GM18498 (cell line): Measurements from ENCODE around the gene RSF1.
"Not testable (repeated sequence)": the region's sequence is repeated elsewhere in the genome, so short reads cannot be mapped to it uniquely, and the experiment has no call there.

Source experiments
- ATAC-seq: cut with Tn5 transposase; IDR thresholded peaks from one replicate; pipeline ENCODE4 v1.9.1; 2021; ENCODE audit warnings: mild to moderate bottlenecking, moderate library complexity; ENCODE audit not compliant: unreplicated experiment

The RSF1 gene, protein sequence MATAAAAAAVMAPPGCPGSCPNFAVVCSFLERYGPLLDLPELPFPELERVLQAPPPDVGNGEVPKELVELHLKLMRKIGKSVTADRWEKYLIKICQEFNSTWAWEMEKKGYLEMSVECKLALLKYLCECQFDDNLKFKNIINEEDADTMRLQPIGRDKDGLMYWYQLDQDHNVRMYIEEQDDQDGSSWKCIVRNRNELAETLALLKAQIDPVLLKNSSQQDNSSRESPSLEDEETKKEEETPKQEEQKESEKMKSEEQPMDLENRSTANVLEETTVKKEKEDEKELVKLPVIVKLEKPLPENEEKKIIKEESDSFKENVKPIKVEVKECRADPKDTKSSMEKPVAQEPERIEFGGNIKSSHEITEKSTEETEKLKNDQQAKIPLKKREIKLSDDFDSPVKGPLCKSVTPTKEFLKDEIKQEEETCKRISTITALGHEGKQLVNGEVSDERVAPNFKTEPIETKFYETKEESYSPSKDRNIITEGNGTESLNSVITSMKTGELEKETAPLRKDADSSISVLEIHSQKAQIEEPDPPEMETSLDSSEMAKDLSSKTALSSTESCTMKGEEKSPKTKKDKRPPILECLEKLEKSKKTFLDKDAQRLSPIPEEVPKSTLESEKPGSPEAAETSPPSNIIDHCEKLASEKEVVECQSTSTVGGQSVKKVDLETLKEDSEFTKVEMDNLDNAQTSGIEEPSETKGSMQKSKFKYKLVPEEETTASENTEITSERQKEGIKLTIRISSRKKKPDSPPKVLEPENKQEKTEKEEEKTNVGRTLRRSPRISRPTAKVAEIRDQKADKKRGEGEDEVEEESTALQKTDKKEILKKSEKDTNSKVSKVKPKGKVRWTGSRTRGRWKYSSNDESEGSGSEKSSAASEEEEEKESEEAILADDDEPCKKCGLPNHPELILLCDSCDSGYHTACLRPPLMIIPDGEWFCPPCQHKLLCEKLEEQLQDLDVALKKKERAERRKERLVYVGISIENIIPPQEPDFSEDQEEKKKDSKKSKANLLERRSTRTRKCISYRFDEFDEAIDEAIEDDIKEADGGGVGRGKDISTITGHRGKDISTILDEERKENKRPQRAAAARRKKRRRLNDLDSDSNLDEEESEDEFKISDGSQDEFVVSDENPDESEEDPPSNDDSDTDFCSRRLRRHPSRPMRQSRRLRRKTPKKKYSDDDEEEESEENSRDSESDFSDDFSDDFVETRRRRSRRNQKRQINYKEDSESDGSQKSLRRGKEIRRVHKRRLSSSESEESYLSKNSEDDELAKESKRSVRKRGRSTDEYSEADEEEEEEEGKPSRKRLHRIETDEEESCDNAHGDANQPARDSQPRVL (N-terminal part only)

DNA sequence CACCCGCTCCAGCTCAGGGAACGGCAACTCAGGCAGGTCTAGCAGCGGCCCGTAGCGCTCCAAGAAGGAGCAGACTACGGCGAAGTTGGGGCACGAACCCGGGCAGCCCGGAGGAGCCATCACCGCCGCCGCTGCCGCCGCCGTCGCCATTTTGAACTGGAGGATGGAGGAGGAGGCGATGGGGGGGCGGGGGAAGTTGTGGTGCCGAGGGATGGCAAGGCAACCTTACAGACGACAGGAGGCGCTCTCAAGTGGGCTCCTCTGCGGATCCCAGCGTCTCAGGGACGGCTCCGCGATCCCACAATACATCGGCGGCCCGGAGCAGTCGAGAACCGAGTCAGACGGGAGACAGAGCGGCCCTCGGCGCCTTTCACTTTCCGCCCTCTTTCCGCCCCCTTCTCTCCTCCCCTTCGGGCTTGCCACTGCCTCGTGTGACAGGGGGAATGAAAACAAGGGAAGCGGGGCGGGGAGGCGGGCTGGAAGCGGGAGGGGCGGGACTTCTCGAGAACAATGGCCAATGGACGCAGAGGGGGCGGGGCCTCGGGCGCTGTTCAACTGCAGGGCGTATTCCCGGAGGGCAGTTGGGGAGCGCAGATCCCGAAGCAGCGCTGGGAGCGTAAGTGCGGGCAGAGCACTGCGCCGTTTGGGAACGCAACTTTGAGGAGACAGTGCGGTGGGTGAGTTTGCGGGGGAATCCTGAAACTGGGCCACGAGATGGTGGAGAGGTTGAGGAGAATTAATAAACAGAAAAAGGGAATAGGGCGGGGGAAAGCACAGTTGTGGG, at the start of gene RSF1, which contains the start of gene AAMDC:
RSF1 (minus strand) TSS at position 158 of the 784 bp plus-strand sequence; CDS start at position 150, 8 bp downstream.
AAMDC (plus strand) TSS at position 580 of the 784 bp plus-strand sequence. CDS start 21,353 bp downstream, outside the sequence.
- peak; percentile 86 for ATAC-seq

DNA sequence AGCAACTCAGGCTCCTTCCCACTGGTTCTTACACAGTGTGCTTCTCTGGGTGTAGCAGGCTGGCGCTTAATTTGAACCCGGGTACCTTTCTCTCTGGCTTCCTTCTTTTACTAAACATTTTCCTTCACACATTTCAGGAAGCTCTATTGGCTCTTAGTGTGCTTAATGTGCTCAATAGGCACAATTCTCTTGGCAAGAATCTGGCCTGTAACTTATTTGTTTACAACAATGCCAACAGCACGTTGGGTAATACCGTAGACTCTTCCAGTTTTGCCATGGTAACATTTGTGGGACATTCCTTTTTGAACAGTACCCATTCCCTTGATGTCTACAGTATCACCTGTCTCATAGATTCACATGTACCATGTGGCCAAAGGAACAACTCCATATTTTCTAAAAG, 48.2 kb upstream of the RSF1 start:
- ATAC-seq: no peak

DNA sequence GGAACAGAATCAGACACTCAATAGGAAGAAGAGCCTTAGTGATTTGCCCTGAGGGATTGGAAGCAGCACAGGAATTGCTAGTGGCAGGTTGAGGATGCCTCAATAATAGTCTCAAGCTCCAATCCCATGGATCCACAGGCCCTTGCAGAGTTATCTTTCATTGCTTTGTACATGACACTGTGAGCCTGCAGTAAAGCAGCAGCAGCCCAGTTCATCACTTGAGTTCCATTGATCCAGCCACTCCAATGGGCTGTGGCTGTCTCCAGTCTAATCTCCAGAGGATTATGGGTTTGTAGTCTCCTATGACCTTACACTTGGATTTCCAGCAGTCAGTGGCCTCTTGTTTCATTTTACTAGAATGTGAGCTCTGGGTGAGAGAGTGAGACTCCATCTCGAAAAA, 45.8 kb upstream of the RSF1 start:
- no peak for ATAC-seq

DNA sequence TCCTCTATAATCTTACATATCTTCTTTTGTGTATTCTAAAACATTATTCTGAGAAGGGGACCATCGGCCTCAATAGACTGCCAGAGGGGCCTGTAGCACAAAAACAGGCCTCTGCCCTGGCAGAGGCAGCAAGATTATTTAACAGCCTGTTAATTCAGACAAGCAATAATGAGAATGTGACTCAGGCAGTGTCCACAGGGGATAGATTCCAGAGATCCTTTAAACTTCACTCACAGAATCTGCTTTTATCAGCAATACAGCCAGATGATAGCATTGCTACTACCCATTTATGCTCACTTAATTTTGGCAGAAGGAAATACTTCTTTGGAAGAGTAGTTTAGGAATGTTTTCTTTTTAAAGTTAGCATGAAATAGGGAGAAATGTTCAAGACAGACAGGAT, 45.3 kb upstream of the RSF1 start:
- ATAC-seq: no peak

DNA sequence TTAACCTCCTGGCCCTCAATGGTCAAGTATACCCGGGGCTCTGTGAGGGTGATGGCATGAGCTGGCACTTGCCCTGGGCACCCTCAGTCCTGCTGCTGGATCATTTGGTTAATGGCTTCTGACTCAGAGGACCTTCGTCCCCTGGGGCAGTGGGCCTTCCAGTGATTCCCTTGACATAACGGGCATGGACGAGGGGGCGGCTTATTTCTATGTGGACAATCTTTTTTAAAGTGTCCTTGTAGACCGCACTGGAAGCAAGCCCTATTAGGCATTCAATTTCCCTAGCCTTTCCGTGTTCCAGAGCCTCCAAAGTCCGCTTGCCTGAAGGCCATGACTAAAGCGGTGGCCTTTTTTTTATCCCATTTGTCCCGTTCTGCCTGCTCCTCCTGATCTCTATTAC, 40.9 kb upstream of the RSF1 start:
- not testable (repeated sequence) for ATAC-seq

DNA sequence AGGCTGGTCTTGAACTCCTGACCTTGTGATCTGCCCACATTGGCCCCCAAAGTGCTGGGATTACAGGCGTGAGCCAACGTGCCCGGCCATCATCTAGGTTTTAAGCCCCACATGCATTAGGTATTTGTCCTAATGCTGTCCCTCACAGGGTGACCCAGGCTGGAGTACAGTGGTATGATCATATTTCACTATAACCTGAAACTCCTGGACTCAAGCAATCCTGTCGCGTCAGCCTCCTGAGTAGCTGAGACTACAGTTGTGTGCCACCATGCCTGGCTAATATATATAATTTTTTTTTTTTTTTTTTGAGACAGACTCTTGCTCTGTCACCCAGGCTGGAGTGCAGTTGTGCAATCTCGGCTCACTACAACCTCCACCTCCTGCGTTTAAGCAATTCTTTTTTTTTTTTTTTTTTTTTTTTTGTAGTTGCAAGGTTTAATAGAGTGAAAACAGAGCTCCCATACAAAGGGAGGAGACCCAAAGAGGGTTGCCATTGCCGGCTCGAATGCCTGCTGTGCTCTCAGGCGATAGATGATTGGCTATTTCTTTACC, 37.5 kb upstream of the RSF1 start:
- ATAC-seq: not testable (repeated sequence)

DNA sequence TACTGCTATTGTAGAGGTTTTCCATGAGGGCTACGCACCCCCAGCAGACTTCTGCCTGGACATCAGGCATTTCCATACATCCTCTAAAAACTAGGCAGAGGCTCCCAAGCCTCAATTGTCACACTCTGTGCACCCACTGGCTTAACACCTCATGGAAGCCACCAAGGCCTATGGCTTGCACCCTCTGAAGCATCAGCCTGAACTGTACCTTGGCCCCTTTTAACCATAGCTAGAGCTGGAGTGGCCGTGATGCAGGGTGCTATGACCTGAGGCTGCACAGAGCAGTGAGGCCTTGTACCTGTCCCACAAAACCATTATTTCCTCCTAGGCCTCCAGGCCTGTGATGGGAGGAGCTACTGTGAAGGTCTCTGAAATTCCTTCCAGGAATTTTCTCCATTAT, 34.3 kb upstream of the RSF1 start:
- ATAC-seq: no peak

DNA sequence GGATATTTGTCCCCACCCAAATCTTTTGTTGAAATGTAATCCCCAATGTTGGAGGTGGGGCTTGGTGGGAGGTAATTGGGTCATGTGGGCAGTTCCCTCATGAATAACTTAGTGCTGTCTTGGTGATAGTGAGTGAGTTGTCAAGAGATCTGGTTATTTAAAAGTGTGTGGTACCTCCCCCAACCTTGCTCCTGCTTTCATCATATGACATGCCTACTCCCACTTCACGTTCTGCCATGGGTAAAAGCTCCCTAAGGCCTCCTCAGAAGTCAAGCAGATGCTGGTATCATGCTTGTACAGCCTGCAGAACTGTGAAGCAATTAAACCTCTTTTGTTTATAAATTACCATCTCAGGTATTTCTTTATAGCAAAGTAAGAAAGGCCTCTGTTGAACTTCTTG, 31.0 kb upstream of the RSF1 start:
- no peak for ATAC-seq

DNA sequence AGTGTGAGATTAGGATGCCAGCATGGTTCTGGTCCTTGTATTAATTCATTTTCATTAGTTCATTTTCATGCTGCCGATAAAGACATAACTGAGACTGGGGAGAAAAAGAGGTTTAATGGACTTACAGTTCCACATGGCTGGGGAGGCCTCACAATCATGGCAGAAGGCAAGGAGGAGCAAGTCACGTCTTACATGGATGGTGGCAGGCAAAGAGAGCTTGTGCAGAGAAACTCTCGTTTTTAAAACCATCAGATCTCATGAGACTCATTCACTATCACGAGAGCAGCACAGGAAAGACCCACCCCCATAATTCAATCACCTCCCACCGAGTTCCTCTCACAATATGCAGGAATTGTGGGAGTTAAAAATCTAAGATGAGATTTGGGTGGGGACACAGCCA, 23.2 kb upstream of the RSF1 start:
- ATAC-seq: not testable (repeated sequence)

DNA sequence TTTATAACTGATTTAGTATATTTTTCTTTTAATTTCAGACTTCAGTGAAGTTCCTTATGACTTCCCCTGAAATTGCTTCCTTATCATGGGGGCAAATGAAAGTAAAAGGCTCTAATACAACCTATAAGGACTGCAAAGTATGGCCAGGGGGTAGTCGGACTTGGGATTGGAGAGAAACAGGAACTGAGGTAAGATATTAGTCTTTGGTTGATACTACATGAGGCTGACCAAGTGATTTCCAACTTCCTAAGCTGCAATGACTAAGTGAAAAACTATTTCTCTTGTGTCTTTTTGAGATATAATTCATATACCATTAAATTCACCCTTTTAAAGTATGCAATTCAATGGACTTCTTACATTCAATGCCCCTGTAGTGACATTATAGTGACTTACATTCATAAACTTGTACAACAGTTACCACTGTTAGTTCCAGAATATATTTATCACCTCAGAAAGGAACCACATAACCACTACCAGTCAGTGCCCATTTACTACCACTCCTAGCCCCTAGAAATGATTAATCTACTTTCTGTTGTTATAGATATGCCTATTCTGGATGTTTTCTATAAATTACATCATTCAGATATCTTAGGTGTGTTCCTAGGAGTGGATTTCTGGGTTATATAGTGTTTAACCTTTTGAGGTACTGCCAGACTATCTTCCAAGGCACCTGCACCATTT, 22.1 kb upstream of the RSF1 start:
- no peak for ATAC-seq

DNA sequence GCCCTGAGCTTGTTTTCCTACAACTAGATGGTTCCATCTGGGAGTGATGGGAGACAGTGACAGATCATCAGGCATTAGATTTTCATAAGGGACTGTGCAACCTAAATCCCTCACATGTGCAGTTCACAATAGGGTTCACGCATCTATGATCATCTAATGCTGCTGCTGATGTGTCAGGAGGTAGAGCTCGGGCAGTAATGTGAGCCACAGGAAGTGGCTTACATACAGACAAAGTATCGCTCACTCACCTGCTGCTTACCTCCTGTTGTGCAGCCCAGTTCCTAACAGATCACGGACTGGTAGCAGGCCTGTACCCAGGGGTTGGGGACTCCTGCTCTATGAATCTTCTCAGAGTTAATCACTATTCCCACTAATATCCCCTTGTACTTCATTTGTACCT, 12.8 kb upstream of the RSF1 start:
- no peak for ATAC-seq

DNA sequence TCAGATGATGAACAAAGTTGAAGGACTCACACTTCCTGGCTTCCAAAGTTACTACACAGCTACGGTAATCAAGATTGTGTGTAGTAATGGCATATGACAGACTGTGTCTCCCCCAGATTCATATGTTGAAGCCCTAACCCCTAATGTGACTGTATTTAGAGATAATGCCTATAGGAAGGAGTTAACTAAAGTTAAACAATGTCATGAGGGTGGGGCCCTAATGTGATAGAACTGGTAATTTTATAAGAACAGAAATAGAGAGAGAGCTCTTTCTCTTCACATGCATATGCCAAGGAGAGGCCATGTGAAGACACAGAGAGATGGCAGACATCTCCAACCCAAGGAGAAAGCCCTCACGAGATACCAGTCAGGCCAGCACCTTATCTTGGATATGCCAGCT, 8.4 kb upstream of the RSF1 start:
- ATAC-seq: no peak

DNA sequence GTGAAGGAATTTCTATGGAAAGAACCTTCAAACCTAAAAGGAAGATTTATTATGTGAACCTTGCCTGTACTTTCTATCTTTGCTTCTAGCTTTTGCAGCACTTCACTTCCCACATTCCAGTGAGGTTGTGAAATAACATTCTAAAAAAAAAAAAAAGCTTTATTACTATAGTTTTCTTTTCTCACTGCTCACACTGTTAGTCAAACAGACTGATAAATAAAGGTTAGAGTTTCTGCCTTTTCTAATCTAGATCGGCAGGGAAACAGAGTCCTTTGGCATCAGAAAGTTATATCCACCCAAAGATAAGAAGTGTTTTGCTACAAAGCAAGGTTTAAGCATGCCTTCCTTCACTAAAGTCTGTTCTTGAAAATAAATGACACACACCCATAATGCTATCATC, 3.3 kb upstream of the RSF1 start:
- no peak for ATAC-seq

DNA sequence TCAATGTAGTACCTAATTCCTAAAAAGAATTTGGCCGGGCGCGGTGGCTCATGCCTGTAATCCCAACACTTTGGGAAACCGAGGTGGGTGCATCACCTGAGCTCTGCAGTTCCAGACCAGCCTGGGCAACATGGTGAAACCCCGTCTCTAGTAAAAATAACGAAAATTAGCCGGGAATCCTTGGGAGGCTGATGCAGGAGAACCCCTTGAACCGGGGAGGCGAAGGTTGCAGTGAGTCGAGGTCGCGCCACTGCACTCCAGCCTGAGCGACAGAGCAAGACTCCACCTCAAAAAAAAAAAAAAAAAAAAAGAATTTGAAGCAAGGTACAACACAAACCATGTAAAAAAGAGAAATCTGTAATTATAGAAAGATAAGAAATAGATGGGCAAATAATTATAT, 1.6 kb upstream of the RSF1 start:
- ATAC-seq: not testable (repeated sequence)

DNA sequence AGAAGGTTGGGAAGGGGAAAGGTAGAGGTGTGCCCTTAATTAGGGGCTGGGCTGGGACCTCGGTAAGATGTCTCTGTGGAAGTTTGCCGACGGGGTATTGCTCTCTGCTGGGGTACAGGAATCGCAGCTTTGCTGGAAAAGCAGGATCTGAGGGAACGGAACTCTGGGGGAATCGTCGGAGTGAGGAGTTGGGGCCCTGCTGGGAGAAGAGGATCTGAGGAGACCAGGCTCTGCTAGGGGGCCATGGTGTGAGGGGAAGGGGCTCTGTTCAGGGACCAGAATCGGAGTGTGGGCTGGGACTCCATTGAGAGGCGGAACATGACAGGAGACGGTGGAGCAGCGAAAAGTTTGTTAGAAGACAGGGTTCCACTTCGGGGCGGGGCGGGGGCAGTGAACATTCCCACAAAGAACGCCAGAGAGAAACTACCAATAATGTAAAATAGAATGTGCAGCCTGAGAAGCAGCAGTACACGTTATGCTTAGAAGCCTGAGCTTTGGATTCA, 878 bp upstream of the RSF1 start:
- ATAC-seq: no peak

DNA sequence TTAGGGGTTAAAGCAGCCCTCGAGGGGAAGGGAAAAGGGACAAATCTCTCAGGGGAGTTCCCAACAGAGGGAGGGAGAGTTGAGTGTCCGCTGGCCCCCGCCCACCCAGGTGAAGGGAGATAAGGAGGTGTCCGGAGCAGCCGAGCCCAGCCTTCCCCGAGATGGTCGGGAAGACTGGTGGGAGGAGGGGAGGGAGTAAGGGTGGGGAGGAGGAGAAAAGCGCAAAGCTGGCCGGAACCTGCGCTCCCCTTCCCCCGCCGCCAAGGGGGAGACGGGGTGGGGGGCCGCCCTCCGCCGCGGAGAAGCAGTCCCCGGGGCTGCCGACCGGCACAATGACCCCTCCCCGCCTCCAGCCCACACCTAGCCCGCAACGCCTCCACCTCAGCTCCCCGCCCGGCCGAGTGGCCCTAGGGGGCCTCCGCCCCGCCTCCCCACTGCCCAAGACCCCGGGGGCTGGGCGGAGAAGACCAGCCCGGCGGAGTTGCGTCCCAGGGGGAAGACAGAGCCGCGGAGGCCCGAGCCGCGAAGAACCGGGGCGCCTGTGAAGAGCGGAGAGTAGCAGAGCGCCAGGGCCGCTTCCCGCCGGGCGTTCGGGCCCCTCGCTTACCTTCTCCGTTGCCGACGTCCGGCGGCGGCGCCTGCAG, 479 bp downstream of the RSF1 start:
- ATAC-seq: peak; percentile 18

DNA sequence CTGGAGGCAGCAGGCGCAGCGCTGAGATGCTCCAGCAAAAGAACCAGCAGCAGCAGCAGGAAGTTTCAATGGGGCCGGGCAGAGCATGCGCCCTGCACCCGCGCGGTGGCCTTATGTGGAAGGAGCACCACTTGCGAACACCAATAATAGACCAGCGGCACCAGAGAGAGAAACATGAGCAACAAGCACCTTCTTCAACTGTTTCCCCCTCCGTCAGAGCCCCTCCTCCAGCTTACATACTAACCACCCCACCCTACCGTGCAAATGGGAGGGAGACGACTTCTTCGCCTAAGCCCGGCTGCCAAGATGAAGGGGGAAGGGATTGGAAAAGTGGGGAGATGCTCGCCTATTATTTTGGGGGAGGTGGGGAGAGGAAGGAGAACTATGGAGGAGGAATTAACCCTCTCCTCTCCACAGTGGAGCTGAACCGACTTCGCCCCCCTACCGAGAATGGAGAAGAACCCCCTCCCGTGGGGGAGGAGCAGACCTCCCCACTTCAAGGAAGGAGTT, 1.1 kb downstream of the RSF1 start:
- peak; percentile 48 for ATAC-seq

DNA sequence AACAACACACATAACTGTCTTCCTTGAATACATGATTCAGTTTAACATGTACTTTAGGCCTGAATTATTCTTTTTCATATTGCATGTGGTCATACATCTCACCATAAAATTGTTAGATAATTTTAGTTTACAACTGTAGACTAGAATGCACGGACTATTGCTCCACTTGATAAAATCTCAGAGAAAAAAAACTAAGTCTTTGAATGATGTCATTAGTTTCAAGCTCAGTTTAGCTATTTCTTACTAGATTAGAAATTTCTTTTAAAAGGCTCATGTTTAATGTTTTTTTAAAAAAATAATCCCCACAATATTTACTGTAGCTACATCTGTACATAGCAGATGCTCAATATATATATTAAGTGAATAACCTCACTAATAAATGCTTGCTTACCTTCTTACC, 5.1 kb downstream of the RSF1 start:
- ATAC-seq: no peak
